MM.1S (cell line): Measurements from ENCODE around the gene TMUB2.

Experiments used
- EZH2 ChIP-seq: fragments of 300-600 bp; sonication (generic); optimal IDR thresholded peaks from 2 replicates; pipeline ENCODE3; 2017; ENCODE audit warnings: low read depth, mild to moderate bottlenecking, antibody characterized with exemption, low read length, mixed read lengths
- TF ChIP-seq, protein P1 (sequence below): fragments of 300-600 bp; sonication (generic); IDR thresholded peaks from 2 replicates; pipeline ENCODE4 v1.5.1; 2016; ENCODE audit warnings: antibody characterized with exemption, low read length, mixed read lengths

DNA sequence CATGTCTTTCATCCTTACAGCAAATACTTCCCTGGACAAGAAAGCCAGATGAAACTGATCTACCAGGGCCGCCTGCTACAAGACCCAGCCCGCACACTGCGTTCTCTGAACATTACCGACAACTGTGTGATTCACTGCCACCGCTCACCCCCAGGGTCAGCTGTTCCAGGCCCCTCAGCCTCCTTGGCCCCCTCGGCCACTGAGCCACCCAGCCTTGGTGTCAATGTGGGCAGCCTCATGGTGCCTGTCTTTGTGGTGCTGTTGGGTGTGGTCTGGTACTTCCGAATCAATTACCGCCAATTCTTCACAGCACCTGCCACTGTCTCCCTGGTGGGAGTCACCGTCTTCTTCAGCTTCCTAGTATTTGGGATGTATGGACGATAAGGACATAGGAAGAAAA lies 3.7 kb downstream of the TMUB2 start:
- TF ChIP-seq EZH2: no peak
- TF ChIP-seq, protein P1, sequence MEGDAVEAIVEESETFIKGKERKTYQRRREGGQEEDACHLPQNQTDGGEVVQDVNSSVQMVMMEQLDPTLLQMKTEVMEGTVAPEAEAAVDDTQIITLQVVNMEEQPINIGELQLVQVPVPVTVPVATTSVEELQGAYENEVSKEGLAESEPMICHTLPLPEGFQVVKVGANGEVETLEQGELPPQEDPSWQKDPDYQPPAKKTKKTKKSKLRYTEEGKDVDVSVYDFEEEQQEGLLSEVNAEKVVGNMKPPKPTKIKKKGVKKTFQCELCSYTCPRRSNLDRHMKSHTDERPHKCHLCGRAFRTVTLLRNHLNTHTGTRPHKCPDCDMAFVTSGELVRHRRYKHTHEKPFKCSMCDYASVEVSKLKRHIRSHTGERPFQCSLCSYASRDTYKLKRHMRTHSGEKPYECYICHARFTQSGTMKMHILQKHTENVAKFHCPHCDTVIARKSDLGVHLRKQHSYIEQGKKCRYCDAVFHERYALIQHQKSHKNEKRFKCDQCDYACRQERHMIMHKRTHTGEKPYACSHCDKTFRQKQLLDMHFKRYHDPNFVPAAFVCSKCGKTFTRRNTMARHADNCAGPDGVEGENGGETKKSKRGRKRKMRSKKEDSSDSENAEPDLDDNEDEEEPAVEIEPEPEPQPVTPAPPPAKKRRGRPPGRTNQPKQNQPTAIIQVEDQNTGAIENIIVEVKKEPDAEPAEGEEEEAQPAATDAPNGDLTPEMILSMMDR: no peak
